HG02798 (cell line): ENCODE data around the gene TIMM10.
A peak's percentile ranks its signal among the peaks of the same experiment; 100 is the strongest.

Source experiments
- ATAC-seq: cut with Tn5 transposase; IDR thresholded peaks from one replicate; pipeline ENCODE4 v1.9.1; 2021; ENCODE audit warnings: mild to moderate bottlenecking; ENCODE audit not compliant: unreplicated experiment, poor library complexity

TIMM10 gene, protein sequence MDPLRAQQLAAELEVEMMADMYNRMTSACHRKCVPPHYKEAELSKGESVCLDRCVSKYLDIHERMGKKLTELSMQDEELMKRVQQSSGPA

DNA sequence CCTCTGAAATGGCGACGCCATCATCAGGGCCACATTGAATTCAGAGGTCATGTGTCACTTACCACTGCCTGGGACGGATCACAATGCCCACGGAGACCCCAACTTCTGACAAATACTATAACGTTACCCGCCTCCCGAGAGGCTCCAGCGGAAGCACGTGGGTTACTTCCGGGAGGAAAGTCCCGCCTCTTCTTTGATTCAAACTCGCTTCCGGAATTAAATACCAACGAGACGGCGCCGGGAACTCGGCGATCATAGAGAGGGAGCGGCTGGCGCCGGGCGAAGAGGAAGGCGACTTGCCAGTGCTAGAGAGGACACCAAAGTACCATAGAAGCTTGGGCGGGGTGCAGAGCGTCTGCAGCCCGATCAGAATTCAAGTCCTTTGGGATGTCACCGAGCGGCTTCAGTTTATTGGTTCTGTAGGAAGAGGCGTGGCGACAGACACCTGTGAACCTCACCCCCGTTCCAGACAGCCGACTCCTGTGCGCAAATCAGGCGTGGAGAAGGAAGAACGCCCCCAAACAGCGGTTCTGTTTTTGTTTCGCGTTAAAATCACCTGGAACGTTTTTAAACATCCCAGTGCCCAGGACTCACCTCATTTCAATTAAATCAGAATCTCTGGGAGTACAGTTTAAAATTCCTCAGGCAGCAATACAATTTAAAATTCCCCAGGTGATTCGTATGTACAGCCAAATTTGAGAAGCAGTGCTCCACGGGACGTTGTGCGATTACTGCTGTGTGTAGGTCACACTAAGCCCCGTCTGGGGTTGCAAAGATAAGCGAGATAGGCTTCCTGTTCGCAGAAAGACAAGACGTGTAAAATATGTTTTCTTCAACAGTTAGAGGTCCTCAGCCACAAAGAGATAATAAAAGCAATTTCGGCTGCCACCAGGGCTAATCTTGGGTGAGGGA, at the start of gene TIMM10:
Gene TIMM10 (minus strand): TSS at position 159 of the 912 bp plus-strand sequence. CDS start 565 bp downstream, outside the sequence.
- ATAC-seq: peak; percentile 99

DNA sequence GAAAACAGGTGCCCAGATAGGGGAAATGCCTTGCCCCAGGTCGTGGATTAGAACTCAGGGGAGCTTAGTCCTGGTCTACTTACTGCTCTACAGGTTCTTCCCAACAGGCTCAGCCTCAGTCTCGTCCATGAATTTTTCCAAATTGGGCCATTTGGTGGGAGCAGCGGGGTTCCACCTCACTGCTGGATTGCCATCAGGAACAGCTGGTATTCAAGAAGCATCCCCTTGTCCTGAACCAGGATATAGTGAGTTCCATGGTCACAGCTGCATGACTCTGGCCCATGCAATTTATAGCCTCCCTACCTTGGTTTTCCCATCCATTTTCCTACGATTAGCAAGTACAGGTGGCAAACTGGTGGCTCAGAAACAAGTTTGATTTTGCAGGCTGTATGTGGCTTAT, 43.5 kb upstream of the TIMM10 start:
- ATAC-seq: no peak

DNA sequence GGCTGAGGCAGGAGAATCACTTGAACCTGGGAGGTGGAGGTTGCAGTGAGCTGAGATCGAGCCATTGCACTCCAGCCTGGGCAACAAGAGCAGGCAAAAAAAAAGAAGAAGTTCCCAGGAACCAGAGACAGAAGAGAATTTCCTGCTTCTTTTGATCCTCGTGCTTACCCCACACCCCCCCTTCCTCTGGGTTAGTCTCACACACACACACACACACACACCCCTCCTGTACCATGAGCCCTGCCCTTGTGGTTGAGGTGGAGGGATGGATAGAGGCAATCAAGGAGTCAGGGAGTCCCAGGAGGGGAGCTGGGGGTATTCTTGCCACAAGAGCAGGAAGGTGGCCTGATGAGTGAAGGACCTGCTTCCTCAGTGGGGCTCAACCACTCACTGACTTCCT, 41.1 kb upstream of the TIMM10 start:
- ATAC-seq: no peak

DNA sequence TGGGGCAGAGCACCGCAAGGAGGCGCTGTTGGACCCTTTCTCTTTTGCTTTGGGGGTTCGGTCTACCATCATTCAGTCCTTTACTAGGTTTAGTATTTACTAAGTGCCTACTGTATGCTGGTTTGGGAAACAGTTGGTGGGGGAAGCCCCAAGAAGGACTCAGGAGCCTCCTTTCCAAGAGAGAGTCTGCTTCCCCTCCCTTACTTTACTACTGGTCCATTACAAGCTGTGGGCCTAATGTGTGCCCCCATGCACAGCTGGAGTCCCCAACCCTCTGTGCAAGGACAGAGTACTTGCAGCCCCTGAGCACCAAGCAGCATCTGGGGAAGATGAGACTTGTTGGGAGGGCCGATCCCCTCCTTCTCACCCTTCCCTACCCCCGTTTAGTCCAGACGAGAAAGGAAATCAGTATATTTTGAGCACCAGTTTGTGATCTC, 37.8 kb upstream of the TIMM10 start:
- ATAC-seq: no peak

DNA sequence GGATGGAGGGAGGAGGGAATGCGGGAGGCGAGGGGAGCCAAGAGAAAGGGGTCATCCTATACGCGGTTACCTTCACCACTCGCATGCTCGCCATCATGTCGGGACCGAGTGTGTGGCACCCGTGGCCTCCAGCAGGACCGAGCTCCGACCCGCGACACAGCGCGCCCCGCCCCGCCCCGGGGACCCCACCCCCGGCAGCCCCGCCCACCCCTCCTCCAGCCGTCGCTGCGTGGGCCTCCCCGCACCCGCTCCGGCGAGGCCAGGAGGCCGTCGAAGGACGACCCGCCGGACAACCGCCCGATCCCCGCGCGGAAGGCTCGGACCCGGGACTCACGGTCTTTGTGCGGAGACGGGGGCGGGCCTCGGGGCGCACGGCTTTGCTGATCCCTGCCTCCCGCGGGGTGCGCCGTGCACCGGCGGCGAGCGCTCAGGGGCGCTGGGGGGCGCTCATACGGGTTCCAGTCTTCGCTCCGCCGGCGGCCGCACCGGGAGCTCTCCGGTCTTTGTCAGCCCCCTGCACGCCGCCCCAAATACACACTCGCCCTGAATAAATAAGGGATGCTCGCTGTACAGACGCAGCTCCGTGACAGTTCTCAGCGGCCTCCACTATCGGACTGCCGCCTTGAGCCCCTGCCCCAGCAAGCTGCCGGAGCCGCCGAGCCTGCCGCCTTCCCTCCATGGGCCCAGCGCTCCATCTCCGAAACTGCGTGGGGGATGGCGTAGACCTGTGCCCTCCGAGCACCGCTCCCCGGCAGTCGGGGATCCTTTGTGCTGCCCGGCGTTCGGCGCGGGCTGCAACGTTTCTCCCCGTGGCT, 37.2 kb upstream of the TIMM10 start, which contains the start of gene UBE2L6:
Gene UBE2L6 (minus strand): TSS at position 158 of the 815 bp plus-strand sequence. CDS start 61 bp downstream, at position 97.
- peak; percentile 73 for ATAC-seq

DNA sequence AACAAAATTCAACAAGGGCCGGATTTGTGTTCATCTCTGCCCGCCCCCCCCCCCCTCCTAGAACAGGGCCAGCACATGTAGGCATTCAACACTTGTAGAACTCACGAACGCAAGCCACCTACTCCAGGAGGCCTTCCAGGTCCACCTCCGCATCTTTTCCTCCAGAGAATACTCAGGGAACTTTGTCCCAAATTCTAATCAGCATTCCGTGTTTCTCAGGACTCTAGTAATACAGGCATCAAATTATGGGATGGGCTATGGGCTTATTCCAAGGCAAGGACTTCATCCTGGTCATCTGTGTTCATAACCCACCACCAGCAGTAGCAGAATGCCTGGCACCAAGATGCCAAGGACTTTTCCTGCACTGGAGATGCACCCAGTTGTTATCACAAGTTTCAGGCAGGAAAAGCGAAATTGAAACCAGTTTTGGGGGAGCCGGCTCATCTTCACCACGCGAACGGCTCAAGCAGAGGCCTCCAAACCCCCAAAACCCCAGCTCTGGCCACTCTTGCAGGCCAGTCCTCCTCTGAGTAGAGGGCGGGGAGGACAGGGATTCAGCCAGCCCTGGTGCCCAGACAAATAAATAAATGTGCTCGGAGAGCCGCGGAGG, 36.5 kb upstream of the TIMM10 start:
- ATAC-seq: peak; percentile 2

DNA sequence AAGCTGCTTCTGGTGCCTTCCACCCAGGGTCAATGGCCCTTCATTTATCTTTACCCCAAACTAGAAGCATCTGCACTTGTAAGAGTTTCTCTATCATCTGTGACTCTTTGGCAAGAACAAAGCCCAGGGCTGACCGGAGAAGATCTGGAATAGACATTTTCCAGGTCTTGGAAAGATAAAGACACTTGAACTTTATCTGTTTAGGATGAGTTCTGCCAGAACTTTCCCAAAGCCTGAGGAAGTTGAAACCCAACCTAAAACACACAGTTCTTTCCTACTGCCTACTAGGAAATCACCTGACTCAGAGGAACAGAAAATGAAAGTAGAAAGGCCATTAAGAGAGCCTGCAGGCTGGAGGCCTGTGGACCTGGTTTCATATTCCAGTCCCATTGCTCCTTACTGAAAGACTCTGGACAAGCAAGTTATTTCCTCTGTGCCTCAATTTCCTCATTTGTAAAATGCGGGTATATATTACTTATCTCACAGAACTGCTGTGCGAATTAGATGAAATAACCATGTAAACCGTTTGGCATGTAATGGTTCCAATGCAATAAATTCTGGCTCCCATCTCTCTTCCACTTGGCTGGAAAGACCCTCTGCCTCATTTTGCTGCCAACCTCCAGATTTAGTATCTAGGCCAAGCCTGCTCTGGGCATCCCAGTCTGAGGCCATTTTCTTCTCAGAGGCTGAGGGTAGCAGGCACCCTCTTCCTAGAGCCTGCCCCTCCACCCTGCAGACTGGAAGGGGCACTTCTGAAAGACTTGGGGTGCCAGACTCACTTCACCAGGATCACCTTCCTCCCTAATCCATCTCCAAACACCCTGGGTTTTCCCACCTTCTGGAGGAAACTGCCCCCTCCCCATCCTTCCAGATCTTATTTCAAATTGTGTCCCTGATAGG, 35.7 kb upstream of the TIMM10 start:
- ATAC-seq: peak; percentile 75

DNA sequence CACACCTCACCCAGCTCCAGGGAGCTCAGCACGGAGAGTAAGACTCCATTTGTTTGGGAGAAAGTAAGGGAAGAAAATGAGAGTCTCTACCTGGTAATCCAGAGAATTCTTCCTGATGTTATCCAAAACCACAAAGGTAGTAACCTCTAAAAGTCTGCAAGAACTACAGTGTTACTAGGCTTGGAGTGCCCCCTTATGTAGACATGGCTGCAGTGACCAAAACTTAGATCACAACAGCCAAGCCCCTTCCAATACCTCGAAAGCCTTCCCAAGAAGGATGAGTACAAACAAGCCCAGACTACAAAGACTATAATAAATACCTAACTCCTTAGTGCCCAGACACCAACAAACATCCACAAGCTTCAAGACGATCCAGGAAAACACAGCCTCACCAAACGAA, 32.0 kb upstream of the TIMM10 start:
- ATAC-seq: no peak

DNA sequence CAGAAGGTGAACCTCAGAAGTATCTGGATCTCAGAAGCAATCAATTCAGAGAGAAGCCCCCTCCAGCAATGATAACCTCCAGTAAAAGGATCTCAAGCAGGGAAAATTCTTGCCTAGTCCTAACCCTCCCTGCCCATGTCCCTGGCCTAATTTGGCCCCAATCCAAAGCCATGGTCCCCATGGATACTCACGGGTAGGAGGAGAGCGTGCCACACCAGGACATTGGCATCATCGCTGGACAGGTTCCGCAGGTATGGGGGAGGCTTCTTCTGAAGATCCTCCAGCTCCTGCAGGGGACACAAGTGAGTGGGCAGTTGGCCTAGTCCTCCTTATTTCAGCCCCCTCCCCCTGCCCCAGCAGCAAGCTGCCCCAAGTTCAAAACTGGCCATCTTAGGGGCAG, 29.6 kb upstream of the TIMM10 start:
- ATAC-seq: no peak

DNA sequence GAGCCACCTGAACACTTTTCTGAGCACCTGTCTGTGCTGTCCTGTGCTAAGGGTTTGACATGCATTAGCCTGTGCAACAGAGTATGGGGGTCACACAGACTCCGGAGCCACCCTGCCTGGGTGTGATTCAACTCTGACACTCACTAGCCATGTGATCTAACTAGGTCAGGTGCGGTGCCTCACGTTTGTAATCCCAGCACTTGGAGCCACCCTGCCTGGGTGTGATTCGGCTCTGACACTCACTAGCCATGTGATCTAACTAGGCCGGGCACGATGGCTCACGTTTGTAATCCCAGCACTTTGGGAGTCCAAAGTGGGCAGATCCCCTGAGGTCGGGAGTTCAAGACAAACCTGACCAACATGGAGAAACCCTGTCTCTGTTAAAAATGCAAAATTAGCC, 25.5 kb upstream of the TIMM10 start:
- ATAC-seq: no peak

DNA sequence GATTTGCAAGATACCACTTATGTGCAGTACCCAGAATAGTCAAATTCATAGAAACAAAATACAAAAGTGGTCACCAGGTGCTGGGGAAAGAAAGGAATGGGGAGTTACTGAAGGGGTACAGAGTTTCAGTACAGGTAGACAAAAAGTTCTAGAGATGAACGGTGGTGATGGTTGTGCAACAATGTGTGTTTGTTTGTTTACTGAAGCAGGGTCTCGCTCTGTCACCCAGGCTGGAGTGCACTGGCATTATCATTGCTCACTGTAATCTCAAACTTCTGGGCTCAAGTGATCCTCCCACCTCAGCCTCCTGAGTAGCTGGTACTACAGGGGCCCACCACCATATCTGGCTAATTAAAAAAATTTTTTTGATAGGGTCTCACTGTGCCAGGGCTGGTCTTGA, 24.8 kb upstream of the TIMM10 start:
- ATAC-seq: no peak

DNA sequence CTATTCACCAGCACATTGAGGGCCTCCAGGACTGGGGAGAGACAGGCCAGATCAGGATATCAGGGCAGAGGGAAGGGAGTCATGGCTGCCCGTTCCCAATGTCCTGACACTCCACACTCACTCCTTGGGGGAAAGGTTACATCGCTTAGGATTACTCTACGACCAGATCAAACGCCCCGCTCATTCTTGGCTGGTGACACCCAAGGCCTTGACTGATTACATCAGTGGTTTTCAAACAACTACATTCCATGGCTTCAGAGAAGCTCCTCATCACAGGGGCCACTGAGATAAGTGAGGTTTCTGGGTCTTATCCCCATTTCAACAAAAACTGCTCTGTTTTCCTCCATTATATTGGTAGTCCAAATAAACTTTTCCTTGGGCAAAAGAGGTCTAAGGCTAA, 21.9 kb upstream of the TIMM10 start:
- ATAC-seq: no peak

DNA sequence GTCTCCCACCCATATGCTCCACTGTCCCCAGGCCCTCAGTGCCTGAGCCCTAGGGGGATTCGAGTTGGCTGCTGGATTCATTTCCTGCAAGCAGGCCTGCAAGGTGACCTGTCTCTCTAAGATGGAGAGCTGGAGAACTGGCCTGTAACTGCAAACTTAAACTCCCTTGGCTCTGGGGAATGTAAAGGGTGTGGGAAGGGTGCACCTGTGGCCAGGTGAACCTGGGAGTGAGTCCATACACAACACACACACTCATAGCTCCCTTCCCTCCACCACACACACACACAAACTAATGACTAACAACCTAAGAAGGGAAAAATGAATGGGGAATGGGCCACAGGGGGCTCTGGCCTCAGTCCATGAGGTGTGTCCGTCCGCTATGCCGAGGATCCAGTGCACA, 21.4 kb upstream of the TIMM10 start:
- ATAC-seq: no peak

DNA sequence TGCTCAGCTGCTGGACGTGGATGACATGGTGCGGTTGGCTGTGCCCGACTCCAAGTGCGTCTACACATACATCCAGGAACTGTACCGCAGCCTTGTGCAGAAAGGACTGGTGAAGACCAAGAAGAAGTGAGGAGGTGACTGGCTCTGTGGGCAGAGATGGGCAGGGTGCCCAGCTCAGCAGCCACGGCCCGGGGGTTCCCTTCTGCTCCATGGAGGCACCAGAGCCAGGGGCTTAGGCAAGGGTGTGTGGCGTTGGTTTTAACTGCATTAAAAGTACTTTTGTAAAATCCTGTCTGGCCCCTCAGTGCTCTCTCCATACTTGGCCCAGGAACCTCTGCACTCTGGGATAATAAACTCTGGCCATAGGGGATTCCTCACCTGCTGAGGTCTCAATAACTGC, 19.4 kb upstream of the TIMM10 start:
- no peak for ATAC-seq

DNA sequence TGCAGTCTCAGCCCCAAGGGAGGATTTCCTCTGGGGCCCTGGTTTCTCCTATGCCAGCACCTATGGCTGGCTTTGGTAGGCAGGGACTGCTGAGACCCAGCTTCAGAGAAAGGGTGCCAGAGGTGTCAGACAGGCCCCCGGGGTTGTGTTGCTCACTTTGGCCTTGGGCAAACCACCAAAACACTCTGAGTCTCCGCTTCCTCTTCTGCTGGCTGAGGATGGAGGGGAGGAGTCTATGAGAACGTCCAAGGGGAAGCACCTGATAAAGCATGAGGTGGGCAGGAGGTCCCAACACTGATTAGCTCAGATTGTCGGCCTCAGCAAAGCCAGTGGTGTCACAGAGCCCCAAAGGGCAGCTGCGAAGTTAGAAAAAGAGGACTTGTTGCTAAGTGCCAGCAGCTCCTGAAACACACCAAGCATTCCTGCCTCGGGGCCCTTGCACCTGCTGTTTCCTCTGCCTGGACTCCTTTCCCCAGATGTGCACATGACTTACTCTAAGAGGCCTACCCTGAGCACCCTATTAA, 17.4 kb upstream of the TIMM10 start:
- ATAC-seq: peak; percentile 88

DNA sequence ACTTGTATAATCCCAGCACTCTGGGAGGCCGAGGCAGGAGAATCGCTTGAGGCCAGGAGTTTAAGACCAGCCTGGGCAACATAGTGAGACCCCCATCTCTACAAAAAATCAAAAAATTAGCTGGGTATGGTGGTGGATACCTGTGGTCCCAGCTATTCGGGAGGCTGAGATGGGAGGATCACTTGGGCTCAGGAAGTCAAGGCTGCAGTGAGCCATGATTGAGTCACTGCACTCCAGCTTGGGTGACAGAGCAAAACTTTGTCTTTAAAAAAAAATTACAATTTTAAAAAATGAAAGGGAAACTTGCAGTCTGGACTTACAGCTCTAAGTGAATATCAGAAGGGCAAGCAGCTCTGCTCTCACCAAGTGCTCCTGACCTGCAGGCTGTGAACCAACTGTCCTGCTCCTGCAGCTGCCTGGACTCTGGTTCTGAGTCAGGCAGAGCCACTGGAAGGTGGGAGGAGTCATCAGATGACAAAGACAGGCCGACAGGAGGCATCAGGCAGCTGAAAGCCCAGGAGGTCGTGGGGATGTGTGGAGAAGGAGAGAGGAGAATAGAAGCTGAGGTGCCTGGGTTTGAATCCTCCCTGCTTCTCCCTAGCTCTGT, 16.4 kb upstream of the TIMM10 start:
- ATAC-seq: peak; percentile 80

DNA sequence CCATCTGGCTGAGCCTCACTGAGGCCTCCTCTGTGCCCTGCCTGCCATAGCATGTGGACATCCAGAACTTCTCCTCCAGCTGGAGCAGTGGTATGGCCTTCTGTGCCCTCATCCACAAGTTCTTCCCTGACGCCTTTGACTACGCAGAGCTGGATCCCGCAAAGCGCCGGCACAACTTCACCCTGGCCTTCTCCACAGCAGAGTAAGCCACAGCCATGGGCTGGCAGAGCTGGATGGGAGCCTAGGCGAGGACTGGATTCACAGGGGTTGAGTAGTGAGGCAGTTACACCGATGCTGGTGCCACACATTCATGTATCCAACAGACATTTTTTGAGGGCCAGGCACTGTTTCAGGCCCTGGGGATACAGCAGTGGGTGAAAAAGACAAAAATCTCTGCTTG, 15.9 kb upstream of the TIMM10 start:
- ATAC-seq: no peak

DNA sequence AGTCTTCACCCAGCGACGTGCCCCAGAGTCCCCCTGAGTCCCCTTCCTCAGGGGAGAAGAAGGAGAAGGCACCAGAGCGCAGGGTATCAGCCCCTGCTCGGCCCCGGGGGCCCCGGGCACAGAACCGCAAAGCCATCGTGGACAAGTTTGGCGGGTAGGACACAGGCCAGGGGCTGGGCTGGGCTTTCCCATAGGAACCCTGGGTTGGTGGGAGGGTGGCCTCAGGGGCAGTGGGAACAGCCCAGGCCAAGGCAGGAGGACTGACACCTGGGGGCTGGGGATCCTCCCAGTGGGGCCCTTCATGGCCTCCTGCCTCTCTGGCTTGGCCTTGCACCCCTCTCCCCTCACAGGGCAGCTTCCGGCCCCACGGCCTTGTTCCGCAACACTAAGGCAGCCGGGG, 15.3 kb upstream of the TIMM10 start:
- ATAC-seq: no peak

DNA sequence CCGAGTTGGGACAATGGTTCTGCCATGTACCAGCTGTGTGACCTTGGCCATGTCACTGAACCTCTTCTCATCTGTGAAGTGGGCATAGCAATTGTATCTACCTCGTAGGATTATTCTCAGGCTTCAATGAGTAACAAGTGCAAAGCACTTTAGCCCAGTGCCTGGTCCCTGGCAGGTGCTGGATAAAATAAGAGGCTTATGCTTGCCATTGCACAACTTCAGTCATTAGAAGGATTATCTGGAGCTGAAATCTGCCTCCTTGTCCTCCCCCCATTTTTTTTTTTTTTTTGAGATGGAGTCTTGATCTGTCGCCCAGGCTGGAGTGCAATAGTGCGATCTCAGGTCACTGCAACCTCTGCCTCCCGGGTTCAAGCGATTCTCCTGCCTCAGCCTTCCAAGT, 14.0 kb upstream of the TIMM10 start:
- ATAC-seq: no peak
